ENCODE results near the gene NRIP3.

The NRIP3 gene

DNA sequence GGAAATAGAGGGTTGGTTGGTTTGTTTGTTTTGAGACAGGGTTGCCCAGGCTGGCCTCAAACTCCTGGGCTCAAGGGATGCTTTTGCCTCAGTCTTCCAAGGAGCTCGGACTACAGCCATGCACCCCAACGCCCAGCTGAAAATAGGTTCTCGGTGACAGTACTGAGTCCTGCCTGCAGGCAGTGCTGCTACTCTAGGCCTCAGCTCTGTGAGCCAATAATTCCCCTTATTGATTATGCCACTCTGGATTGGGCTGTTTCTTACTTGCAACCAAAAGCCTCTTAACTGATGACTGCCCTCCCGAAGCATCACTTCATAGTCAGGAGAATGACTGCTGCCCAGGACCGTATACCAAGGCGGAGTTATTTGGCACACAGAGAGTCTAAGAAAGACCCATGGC, 69.9 kb downstream of the NRIP3 start:
- no peaks in the 10 kb centered on the region for H3K4me1 ChIP-seq (ENCODE audit: insufficient read depth, low read length)
- no peak overlapping the region for H3K27ac ChIP-seq (ENCODE audit: low read length)
- no peak overlapping the region for H3K4me2 ChIP-seq (ENCODE audit: insufficient read depth, low read length)
- ATAC-seq (ENCODE audit: insufficient read depth, low read depth), result no peak
- H3K9ac ChIP-seq (ENCODE audit: low read depth, low read length), result no peak overlapping the region
- H4K20me1 ChIP-seq (ENCODE audit: insufficient read depth, low read length), result no peaks in the 10 kb centered on the region
- DNase-seq, result no peak
- H3K36me3 ChIP-seq (ENCODE audit: insufficient read depth, low read length), result no peaks in the 10 kb centered on the region
- no peaks in the 10 kb centered on the region for H3K27me3 ChIP-seq (ENCODE audit: insufficient read depth, low read length, poor library complexity)
- no peaks in the 10 kb centered on the region for H3K79me2 ChIP-seq (ENCODE audit: insufficient read depth, low read length)
- H3K9me3 ChIP-seq (ENCODE audit: insufficient read depth, low read length, severe bottlenecking), result no peaks in the 10 kb centered on the region
- H3K4me3 ChIP-seq (ENCODE audit: low read depth in 1 of 2, low read length in 2 of 2), result no peak overlapping the region
- no peak overlapping the region for H2AFZ ChIP-seq (ENCODE audit: low read depth, low read length)
- no peak for TF ChIP-seq EZH2 (IDR thresholded peaks at IDR 0.05; ENCODE audit: borderline replicate concordance, low read depth, low read length, severe bottlenecking)
- TF ChIP-seq, protein P1, sequence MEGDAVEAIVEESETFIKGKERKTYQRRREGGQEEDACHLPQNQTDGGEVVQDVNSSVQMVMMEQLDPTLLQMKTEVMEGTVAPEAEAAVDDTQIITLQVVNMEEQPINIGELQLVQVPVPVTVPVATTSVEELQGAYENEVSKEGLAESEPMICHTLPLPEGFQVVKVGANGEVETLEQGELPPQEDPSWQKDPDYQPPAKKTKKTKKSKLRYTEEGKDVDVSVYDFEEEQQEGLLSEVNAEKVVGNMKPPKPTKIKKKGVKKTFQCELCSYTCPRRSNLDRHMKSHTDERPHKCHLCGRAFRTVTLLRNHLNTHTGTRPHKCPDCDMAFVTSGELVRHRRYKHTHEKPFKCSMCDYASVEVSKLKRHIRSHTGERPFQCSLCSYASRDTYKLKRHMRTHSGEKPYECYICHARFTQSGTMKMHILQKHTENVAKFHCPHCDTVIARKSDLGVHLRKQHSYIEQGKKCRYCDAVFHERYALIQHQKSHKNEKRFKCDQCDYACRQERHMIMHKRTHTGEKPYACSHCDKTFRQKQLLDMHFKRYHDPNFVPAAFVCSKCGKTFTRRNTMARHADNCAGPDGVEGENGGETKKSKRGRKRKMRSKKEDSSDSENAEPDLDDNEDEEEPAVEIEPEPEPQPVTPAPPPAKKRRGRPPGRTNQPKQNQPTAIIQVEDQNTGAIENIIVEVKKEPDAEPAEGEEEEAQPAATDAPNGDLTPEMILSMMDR (IDR thresholded peaks at IDR 0.05; ENCODE audit: borderline replicate concordance, extremely low read depth, low read length, poor library complexity, severe bottlenecking), result no peak

DNA sequence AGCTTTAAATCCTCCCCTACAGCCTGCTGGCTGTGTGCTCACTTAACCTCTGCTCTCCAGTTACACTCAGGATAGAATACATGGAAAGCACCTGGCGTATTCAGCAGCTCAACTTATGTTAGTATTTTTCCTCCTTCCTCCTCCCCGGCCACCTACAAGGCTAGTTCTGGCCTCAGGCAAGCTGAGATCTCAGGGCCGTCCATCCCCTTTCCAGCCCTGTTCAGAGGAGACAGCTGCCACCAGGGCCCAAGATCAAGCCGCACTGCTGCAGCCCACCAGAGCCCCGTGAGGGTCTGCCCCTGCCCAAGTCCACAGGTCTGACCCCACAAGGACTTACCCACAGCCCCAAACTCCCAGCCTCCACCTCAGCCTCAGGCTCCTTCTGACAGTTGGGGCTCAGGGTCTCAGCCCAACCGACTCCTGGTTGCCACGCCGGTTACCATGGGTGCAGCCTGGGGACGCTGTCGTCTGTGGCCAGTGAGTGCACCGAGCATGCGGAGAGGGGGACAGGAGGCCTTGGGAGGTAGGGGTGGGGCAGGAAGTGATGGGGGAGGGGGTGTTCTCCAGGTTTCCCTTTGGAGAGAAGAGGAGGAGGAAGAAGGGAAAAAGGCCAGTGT, 71.1 kb downstream of the NRIP3 start, which contains the start of gene C11orf16:
C11orf16 (minus strand) TSS at position 384 of the 617 bp plus-strand sequence. CDS start 639 bp downstream, outside the sequence.
- H3K79me2 ChIP-seq (ENCODE audit: insufficient read depth, low read length), result no peaks in the 10 kb centered on the region

More for the DNA sequence above, 71.1 kb downstream of the NRIP3 start, which contains the start of gene C11orf16:
- H3K27me3 ChIP-seq (ENCODE audit: insufficient read depth, low read length, poor library complexity), result no peaks in the 10 kb centered on the region
- H3K9me3 ChIP-seq (ENCODE audit: insufficient read depth, low read length, severe bottlenecking), result no peaks in the 10 kb centered on the region
- H3K4me1 ChIP-seq (ENCODE audit: insufficient read depth, low read length), result no peaks in the 10 kb centered on the region
- no peak for DNase-seq
- no peak within 1 kb of the TSS for H3K4me2 ChIP-seq (ENCODE audit: insufficient read depth, low read length)
- TF ChIP-seq, protein P1 (IDR thresholded peaks at IDR 0.05; ENCODE audit: borderline replicate concordance, extremely low read depth, low read length, poor library complexity, severe bottlenecking), result no peak
- TF ChIP-seq EZH2 (IDR thresholded peaks at IDR 0.05; ENCODE audit: borderline replicate concordance, low read depth, low read length, severe bottlenecking), result no peak
- no peak within 1 kb of the TSS for H3K27ac ChIP-seq (ENCODE audit: low read length)
- H2AFZ ChIP-seq (ENCODE audit: low read depth, low read length), result no peak within 1 kb of the TSS
- H3K36me3 ChIP-seq (ENCODE audit: insufficient read depth, low read length), result no peaks in the 10 kb centered on the region
- no peak within 1 kb of the TSS for H3K9ac ChIP-seq (ENCODE audit: low read depth, low read length)
- H4K20me1 ChIP-seq (ENCODE audit: insufficient read depth, low read length), result no peaks in the 10 kb centered on the region
- no peak for ATAC-seq (ENCODE audit: insufficient read depth, low read depth)
- no peak within 1 kb of the TSS for H3K4me3 ChIP-seq (ENCODE audit: low read depth in 1 of 2, low read length in 2 of 2)
